Hepatocyte (in vitro differentiated cells): ENCODE measurements around the gene IGSF5.

ENCODE experiments used
- CTCF ChIP-seq: fragments of 200-600 bp; sonication (generic); IDR thresholded peaks from 2 replicates; pipeline ENCODE4 v1.5.1; 2016; ENCODE audit warnings: antibody characterized with exemption, mild to moderate bottlenecking; ENCODE audit not compliant: poor library complexity
- EZH2 ChIP-seq: fragments of 200-600 bp; sonication (generic); IDR thresholded peaks from 2 replicates; pipeline ENCODE4 v1.6.1; 2016; ENCODE audit warnings: antibody characterized with exemption, mild to moderate bottlenecking, borderline replicate concordance
- EZH2phosphoT487 ChIP-seq: fragments of 200-600 bp; sonication (generic); IDR thresholded peaks from one replicate; pipeline ENCODE4 v1.6.1; 2018; ENCODE audit warnings: antibody characterized with exemption, mild to moderate bottlenecking, low read depth, moderate library complexity; ENCODE audit not compliant: unreplicated experiment, severe bottlenecking

GRCh38 chr21:39715804-39716397 is 29.1 kb upstream of the IGSF5 start:
- TF ChIP-seq CTCF (peak; percentile 79), EZH2phosphoT487 (no peak), EZH2 (no peak)
